Measurements from ENCODE around the gene ADAP1.

GRCh38 chr7:985127-985416 is 30.6 kb upstream of the ADAP1 start:
- TF ChIP-seq CEBPB (IDR thresholded peaks at IDR 0.05; ENCODE audit: low read depth, low read length) (no peak), POLR2A (IDR thresholded peaks at IDR 0.05; ENCODE audit: control extremely low read depth in 1 of 2, low read depth in 2 of 2, low read length in 2 of 2) (no peak), EZH2 (IDR thresholded peaks at IDR 0.05; ENCODE audit: low read depth, low read length, severe bottlenecking) (no peak), MAX (IDR thresholded peaks at IDR 0.05) (no peak), CTCF (IDR thresholded peaks at IDR 0.05; ENCODE audit: control extremely low read depth in 1 of 3, insufficient read depth in 1 of 3, low read depth in 1 of 3, low read length in 3 of 3) (no peak), EP300 (IDR thresholded peaks at IDR 0.05; ENCODE audit: borderline replicate concordance in 1 of 2, low read depth in 2 of 2, low read length in 2 of 2) (no peak)
